Activated T-cell treated with anti-CD3 and anti-CD28 coated beads, Interleukin-2, amount 50 U/mL, for 1 hour (primary cell): ENCODE data around the gene NUDT13.

Experiments
- DNase-seq: peaks from one replicate; pipeline ENCODE4 v3.0.0-alpha.2; 2020

The NUDT13 gene

DNA sequence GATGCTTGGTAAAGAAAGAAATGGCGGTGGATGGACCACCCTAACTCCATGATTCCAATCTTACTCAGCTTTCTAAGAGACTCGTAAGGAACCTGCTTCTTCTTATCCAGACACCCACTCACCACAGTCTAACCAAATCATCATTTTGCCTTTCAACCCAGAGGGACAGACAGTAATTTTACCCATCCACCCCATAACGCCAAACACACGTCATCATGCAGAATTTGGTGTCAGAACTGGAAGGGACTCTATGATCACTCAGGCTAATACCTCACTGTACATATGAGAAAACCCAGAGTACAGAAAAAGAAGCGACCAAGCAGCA, 57.2 kb downstream of the NUDT13 start:
- DNase-seq = no peak

DNA sequence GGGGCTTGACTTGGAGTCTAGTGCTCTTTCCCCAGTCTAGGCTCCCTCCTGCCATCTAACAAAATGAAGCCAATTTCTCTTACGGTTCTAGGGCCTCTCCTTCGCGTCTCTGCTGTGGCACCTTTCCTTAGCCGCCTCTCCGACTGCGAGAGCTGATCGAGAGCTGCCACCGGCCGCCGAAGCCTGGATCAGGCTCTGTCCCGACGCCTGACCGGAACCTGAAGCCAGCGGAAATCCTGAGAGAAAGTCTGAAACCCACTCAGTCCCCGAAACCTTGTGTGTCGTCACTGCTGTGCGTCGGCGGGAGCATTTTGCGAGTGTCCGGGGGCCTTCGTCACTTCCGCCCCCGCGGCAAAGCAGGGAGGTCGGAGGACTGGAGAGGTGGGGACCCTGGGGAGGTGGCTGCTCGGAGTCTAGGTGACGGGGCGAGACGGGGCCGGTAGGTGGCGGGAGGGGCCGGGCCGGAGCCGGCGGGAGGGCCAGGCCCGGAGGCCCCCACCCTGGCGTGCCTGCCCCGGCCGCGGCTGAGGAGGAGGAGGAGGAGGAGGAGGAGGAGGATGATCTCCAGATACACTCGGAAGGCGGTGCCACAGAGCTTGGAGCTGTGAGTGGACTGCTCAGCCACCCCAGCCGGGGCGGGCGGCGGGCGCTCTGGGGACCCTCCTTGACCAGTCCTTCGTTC, 57.7 kb downstream of the NUDT13 start, which contains the start of the genes ECD and FAM149B1:
Gene ECD (minus strand): TSS at position 226 of the 682 bp plus-strand sequence. CDS start 4,071 bp downstream, outside the sequence.
Gene FAM149B1 (plus strand): TSS at position 337 of the 682 bp plus-strand sequence. CDS start 221 bp downstream, at position 558.
- DNase-seq = peak; percentile 92

DNA sequence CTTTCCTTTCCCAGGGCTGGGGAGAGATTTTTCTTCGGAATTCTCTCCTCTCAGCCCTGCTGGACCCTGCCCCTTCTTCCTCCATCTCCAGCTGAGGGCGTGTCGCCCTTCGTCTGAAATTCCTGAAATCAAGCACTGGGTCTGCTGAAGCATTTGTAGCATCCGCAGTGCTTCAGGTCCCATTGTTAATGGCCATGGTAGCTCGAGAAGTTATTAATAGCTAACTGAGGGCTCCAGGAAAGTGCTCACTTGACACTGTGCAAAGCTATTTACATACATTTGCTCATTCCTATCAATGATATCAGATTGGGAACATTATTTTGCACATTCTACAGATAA, 58.2 kb downstream of the NUDT13 start:
- no peak for DNase-seq

GRCh38 chr10:73169320-73169719, 59.1 kb downstream of the NUDT13 start:
- DNase-seq = no peak

- DNase-seq = no peak
Measured at GRCh38 chr10:73172867-73173266, 62.6 kb downstream of the NUDT13 start.

DNA sequence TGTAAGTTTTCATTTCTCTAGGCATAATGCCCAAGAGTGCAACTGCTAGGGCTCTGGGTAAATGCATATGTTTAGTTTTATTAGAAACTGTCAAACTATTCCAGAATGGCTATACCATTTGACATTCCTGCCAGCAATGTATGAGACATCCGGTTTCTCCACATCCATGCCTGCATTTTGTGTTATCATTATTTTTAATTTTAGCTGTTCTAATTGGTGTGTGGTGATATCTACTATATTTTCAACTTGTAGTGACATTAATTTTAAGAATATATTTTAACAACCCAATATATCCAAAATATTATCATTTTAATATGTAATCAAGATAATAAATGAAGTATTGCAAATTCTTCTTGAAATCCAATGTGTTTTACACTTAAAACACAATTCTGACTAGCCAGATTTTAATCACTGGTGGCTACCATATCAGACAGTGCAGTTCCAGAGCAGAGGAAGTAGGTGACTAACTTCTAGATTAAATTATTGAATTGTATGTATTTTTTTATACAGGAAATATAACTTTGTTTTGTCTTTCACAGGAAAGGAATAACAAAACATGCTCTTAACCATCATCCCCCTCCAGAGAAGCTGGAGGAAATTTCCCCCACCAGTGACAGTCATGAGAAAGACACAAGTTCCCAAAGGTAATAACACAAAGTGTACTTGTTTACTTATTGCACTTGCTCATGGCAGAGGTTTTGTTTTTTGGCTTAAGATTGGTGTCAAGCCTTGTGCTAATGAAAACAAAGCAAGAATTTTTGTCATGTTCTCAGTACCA, 64.1 kb downstream of the NUDT13 start:
- no peak for DNase-seq
